Measurements from ENCODE around the gene TOP2A. TPM values are rescaled to one million over a fixed set of nuclear protein-coding genes. Genes with fewer than 3 reads are reported as not detected.

The TOP2A gene
- total RNA-seq, 3 donors from 2014 or later (not counting 1 experiment from before 2014, with no cell fraction given) = 2.0 to 6.4 (median 4.6) TPM

DNA sequence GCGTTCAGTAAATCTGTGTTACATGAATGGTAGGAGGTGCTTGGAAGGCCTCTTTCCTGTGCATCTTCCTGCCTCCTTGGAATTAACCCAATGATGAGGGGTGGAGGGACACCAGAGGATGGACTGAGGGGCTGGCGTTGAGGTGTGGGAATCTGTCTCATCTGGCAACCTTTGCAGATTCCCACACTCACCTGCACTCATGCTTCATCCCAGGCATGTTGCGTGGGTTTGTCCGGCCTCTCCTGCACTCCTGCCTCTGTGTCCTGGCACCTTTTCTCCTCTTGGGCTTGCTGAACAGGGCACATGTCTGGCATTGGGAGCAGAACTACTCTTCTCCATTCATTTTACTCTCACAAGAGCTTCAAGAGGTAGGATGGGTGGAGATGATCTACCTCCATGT is 22.5 kb upstream of the TOP2A start:
- intact Hi-C loops (cut with micrococcal nuclease) = no loop called here
- H3K27ac ChIP-seq (ENCODE audit: low read length) = no peak overlapping the region
- WGBS (ENCODE audit: insufficient coverage) = 91% methylated on average over 4 of the region's 4 CpGs
- H3K27ac Mint-ChIP-seq = no peak overlapping the region
- no peak overlapping the region for H3K4me3 Mint-ChIP-seq
- no peak for ATAC-seq
- H3K27me3 ChIP-seq (ENCODE audit: control insufficient read depth, insufficient read depth, low read length) = no peaks in the 10 kb centered on the region
- H3K4me3 ChIP-seq (ENCODE audit: low read length) = no peak overlapping the region
- no peaks in the 10 kb centered on the region for H3K9me3 Mint-ChIP-seq
- H3K4me1 ChIP-seq (ENCODE audit: control insufficient read depth, insufficient read depth, low read length) = peaks cover 30% of the 10 kb centered on the region
- TF ChIP-seq, protein P1, sequence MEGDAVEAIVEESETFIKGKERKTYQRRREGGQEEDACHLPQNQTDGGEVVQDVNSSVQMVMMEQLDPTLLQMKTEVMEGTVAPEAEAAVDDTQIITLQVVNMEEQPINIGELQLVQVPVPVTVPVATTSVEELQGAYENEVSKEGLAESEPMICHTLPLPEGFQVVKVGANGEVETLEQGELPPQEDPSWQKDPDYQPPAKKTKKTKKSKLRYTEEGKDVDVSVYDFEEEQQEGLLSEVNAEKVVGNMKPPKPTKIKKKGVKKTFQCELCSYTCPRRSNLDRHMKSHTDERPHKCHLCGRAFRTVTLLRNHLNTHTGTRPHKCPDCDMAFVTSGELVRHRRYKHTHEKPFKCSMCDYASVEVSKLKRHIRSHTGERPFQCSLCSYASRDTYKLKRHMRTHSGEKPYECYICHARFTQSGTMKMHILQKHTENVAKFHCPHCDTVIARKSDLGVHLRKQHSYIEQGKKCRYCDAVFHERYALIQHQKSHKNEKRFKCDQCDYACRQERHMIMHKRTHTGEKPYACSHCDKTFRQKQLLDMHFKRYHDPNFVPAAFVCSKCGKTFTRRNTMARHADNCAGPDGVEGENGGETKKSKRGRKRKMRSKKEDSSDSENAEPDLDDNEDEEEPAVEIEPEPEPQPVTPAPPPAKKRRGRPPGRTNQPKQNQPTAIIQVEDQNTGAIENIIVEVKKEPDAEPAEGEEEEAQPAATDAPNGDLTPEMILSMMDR (IDR thresholded peaks at IDR 0.05) = no peak
- no peak for DNase-seq
- H3K36me3 Mint-ChIP-seq = no peaks in the 10 kb centered on the region
- no peaks in the 10 kb centered on the region for H3K36me3 ChIP-seq (ENCODE audit: control insufficient read depth, insufficient read depth, low read length)
- peaks cover 0 to 18% of the 10 kb centered on the region in 2 donors for H3K27me3 Mint-ChIP-seq (ENCODE audit: low read depth in 2 of 2)
- H3K9me3 ChIP-seq (ENCODE audit: control insufficient read depth, insufficient read depth, low read length) = no peaks in the 10 kb centered on the region
- peaks cover 14 to 16% of the 10 kb centered on the region in 2 donors for H3K4me1 Mint-ChIP-seq

DNA sequence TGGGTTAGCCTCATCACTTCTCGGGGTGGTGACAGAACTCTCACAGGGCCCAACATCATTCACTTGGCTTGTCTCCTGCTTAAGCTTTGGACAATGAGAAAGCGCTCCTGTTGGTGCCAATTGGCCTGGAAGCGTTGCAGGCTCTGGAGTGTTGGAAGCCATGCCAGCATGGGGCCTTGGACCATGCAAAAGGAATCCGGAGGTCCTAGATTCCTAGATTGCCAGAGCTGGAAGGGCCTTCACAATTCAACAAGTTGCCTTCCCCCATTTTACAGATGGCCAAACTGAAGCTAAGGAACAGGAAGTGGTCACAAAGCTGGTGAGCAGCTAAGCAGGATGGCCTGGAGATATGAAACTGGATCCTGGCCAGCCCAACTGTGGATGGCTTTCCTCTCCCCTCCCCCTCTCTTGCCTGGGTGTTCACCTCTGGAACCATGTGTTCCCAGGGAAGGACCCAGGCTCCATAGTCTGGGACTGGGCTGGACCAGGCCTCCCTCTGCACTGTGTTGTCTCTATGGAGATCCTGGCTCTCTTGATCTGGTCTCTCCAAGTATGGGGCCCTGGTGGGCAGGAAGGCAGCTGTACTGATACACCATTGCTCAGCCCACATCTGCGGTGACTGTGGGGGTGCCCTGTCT is 19.5 kb upstream of the TOP2A start:
- no peak overlapping the region for H3K4me3 Mint-ChIP-seq
- H3K27ac Mint-ChIP-seq = no peak overlapping the region
- H3K9me3 ChIP-seq (ENCODE audit: control insufficient read depth, insufficient read depth, low read length) = no peaks in the 10 kb centered on the region
- intact Hi-C loops (cut with micrococcal nuclease) = no loop called here
- H3K27me3 Mint-ChIP-seq (ENCODE audit: low read depth in 2 of 2) = peaks cover 0 to 4% of the 10 kb centered on the region in 2 donors
- H3K27ac ChIP-seq (ENCODE audit: low read length) = no peak overlapping the region
- H3K27me3 ChIP-seq (ENCODE audit: control insufficient read depth, insufficient read depth, low read length) = no peaks in the 10 kb centered on the region
- 91% methylated on average over 5 of the region's 5 CpGs for WGBS (ENCODE audit: insufficient coverage)
- no peaks in the 10 kb centered on the region for H3K36me3 ChIP-seq (ENCODE audit: control insufficient read depth, insufficient read depth, low read length)
- no peak for DNase-seq
- H3K9me3 Mint-ChIP-seq = no peaks in the 10 kb centered on the region
- ATAC-seq = no peak
- peaks cover 11% of the 10 kb centered on the region for H3K4me1 ChIP-seq (ENCODE audit: control insufficient read depth, insufficient read depth, low read length)
- no peaks in the 10 kb centered on the region for H3K36me3 Mint-ChIP-seq
- TF ChIP-seq, protein P1 (IDR thresholded peaks at IDR 0.05) = no peak
- H3K4me3 ChIP-seq (ENCODE audit: low read length) = no peak overlapping the region
- no peaks in the 10 kb centered on the region for H3K4me1 Mint-ChIP-seq

DNA sequence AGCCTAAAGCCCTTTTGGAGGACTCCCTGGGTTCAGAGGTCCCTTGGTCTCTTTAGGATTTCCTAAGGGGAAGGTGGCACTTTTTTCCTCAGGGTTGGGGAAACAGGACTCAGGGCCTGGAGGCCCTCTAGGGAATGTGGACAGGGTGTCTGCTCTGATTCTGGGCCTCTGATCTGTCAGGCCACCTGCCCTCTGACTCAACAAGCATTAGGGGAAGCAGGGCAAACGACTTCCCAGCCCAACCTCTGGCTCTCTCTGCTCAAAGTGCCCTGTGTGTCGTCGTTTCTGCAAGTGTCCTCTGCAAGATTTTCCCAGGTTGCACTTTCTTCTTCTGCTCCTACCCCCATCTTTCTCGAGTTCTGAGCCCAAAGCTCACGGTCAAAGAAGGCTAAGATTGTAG is 18.9 kb upstream of the TOP2A start:
- no peak for DNase-seq
- no peak overlapping the region for H3K4me3 Mint-ChIP-seq
- TF ChIP-seq, protein P1 (IDR thresholded peaks at IDR 0.05) = no peak
- H3K4me1 ChIP-seq (ENCODE audit: control insufficient read depth, insufficient read depth, low read length) = peaks cover 11% of the 10 kb centered on the region
- intact Hi-C loops (cut with micrococcal nuclease) = no loop called here
- no peak overlapping the region for H3K27ac ChIP-seq (ENCODE audit: low read length)
- no peaks in the 10 kb centered on the region for H3K9me3 Mint-ChIP-seq
- WGBS (ENCODE audit: insufficient coverage) = 80% methylated on average over 5 of the region's 5 CpGs
- H3K27me3 Mint-ChIP-seq (ENCODE audit: low read depth in 2 of 2) = peaks cover 0 to 3% of the 10 kb centered on the region in 2 donors
- no peaks in the 10 kb centered on the region for H3K4me1 Mint-ChIP-seq
- H3K36me3 Mint-ChIP-seq = no peaks in the 10 kb centered on the region
- H3K9me3 ChIP-seq (ENCODE audit: control insufficient read depth, insufficient read depth, low read length) = no peaks in the 10 kb centered on the region
- ATAC-seq = no peak
- no peaks in the 10 kb centered on the region for H3K36me3 ChIP-seq (ENCODE audit: control insufficient read depth, insufficient read depth, low read length)
- no peak overlapping the region for H3K27ac Mint-ChIP-seq
- no peak overlapping the region for H3K4me3 ChIP-seq (ENCODE audit: low read length)
- no peaks in the 10 kb centered on the region for H3K27me3 ChIP-seq (ENCODE audit: control insufficient read depth, insufficient read depth, low read length)

Measured in natural killer cell (primary cell).